NCI-H446 (cell line): ENCODE measurements around the gene LUZP2.

ENCODE experiments used
- DNase-seq, 2 experiments: peaks; one replicate each; lab custom pipeline; 2025; lab: John Stamatoyannopoulos, UW

LUZP2 gene

GRCh38 chr11:24635588-24636290 is 138.9 kb downstream of the LUZP2 start:
- DNase-seq = no peak

DNA sequence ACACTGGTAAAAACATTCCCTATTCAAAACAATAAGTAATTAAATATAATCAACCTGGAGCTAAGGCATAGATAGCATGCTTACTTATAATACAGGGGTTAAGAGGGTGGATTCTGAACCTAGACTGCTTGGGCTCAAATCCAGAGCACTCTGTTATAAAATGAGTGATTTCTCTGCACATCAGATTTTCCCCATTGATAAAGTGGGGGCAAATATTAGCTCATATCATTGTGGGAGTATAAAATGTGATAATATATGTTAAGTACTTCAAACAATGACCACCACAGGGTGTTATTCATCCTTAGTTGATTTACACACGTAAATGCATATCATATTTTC is 139.4 kb downstream of the LUZP2 start:
- DNase-seq = no peak

- no peak for DNase-seq
These were observed 140.7 kb downstream of the LUZP2 start for GRCh38 chr11:24637520-24637919.

DNA sequence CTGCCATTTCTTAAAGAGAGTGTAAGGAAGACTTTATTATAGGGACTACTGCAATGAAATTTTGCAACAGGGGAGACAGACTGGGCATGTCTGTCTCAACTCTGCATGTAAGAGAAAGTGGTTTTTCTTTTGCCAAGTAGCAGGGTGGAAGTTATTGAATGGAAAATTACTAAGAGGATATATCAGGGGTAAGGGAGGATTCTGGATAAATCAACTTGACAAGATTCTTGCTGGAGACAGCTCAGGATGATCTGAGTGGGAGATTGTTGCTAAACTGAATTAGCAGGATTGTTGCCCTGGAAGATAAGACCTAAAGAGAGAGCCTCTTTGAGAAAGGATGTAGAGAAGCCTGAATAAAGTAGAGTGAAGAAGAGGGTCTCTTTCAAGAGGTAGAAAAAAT is 145.8 kb downstream of the LUZP2 start:
- no peak for DNase-seq

DNA sequence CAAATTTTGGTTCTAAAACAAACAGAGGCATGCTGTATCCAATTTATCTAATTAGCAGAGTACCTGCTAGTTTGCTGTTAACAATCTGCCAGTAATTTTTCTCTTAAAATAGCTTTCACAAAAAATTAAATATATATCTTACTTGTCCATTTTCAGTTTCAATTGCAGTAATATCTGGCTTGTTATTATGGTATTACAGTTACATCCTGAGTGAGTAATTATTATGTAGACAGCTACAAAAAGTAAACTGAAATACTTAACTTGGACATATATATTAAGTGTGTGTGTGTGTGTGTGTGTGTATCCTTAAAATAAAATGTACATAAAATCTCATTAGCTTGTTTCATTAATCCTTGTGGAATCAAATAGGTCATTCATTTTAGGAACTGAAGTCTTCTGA is 148.7 kb downstream of the LUZP2 start:
- DNase-seq = no peak

- no peak for DNase-seq
These were observed 155.0 kb downstream of the LUZP2 start for GRCh38 chr11:24651873-24652272.

GRCh38 chr11:24653901-24654300 is 157.0 kb downstream of the LUZP2 start:
- DNase-seq = no peak

DNA sequence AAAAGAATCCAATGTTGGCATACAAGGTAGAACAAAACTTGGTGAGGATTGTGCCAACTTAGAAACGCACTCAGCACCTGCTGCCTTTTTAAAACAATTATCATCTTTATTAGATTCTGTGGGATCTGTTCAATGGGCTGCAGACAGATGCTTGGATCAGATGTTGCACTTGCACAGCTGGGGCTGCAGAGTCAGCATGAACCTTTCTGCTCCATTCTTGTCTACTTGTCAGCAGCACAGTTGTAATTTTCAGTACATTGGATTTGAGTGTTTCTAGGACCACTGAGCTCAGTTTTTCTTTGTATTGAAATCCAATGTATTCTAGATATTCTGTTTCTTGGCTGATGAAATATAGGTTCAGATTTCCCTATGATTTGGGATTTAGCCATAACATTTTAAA is 164.5 kb downstream of the LUZP2 start:
- DNase-seq = no peak

GRCh38 chr11:24664399-24664798 is 167.5 kb downstream of the LUZP2 start:
- DNase-seq = no peak

DNA sequence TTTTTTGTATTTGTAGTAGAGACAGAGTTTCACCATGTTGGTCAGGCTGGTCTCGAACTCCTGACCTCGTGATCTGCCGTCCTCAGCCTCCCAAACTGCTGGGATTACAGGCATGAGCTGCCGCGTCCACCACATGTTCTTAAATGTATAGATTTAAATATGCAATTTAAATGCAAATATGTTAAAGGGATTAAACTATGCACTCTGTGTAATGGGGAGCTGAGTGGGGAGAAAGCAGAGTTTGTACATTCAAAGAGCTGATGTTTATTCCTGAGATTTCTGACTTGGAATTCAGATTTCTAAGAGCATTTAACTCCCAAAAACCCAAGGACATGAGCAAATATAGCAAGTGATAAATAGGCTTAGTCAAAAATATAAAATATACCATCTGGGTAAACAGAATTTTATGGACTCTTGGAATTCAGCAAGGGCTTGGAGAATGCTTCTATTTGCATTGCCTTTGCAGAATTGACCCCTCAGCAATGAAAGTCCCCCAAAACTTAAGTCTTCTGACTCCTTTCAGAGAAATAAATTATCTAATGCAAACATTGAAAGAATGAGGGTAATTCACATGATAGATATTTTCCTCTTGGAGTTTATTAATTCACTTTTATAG is 170.6 kb downstream of the LUZP2 start:
- DNase-seq = no peak

GRCh38 chr11:24678703-24679348 is 182.0 kb downstream of the LUZP2 start:
- DNase-seq = no peak

- DNase-seq = no peak
These were observed 183.0 kb downstream of the LUZP2 start for GRCh38 chr11:24679821-24680351.

- DNase-seq = no peak
These were observed 186.7 kb downstream of the LUZP2 start for GRCh38 chr11:24683583-24683982.

DNA sequence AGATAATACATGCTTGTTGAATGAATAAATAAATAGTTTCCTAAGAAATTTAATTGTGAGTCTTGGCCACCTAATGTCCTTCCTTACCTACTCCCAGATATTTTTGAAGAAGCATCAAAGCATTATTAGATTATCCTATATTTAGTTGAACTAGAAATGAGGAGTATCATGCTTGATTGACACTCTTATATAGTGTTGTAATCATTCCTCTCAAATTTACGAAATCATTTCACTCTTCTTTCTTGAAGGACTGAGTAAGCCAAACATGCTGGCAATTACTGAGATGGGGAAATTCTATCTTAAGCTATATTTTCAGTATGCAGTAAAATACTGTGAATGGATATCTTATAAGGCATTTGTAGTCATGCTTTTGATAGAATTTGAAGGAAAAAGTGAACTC is 189.0 kb downstream of the LUZP2 start:
- no peak for DNase-seq

DNA sequence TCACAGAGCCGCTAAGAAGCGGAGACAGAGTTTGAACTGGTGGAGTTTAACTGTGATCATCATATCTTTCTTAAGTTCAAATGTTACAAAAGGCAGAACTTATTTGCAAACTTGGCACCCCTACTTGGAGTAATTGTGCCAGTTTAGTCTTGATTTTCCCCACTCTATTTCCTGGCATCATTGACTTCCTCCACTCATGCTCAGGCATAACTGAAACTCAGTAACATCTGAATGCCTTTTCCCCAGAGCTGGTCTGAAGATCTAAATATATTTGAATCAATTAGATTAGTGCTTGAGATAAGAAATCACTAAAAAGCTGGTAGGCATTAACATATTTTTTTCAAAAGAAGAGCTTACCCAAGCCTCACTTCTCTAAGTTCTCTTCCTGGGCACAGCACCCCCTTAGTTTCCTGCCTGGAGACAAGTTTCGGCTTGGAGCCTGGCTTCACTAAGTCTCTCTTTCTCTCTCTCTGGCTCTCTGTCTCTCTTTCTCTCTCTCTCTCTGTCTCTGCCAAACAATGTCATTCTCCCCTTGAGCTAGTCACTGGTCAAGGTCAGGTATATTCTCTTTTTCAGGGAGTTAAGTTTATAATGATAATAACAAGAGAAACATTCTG is 190.8 kb downstream of the LUZP2 start:
- DNase-seq = no peak

GRCh38 chr11:24688981-24689380 is 192.1 kb downstream of the LUZP2 start:
- DNase-seq = no peak

DNA sequence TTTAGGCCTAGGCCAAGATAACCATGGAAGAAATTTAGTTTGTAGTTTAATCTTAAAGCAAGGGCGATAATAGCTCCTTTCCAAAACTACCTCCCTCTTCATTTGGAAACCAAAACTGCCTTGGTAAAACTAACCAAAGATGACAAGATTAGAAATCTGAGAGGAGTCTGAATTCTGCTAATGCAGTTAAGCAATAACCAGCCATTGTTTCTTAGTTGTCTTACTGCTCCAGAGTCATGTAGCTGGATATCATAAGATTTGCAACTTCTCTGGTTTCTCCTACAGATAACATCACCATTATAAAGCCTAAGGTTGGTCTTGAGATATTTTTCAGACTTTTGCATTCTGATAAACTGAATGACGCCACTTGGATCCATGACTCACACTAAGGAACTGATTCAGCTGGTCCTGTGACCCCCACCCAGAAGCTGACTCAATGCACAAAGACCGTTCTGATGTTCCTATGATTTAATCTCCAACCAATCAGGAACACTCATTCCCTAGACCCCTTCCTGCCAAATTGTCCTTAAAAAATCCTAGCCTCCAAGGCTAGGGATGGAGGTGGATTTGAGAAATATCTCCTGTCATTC is 200.8 kb downstream of the LUZP2 start:
- no peak for DNase-seq

- DNase-seq = no peak
These were observed 207.9 kb downstream of the LUZP2 start for GRCh38 chr11:24704716-24705115.

DNA sequence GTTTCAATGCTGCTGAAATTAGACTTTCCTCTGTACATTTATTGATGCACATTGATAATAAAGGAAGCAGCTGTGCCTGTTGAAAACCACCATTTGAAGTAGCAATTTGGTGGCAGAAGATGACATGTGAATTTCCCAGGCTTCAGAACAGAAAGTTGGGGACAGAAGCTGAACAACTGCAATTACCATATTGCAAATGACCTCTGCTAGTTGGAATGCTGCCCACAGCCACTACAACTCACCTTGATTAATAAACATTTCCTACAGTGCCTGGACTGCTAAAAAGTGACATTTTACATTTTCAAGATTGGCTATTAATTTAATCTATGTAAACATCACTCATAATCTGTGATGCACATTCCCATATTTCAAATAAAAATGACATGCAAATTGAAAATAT is 208.6 kb downstream of the LUZP2 start:
- no peak for DNase-seq

- no peak for DNase-seq
These were observed 211.8 kb downstream of the LUZP2 start for GRCh38 chr11:24708616-24709015.

GRCh38 chr11:24709928-24710565 is 213.2 kb downstream of the LUZP2 start:
- DNase-seq = no peak

GRCh38 chr11:24714601-24715000 is 217.7 kb downstream of the LUZP2 start:
- DNase-seq = no peak
